OCI-LY1 (cell line): ENCODE data around the gene COL6A3.

Source experiments
- EZH2 ChIP-seq: fragments of 200-600 bp; sonication (generic), shearing (Covaris generic); IDR thresholded peaks from 2 replicates; pipeline ENCODE4 v1.8.0; 2017; ENCODE audit warnings: borderline replicate concordance, mixed run types, mild to moderate bottlenecking, antibody characterized with exemption, low read length, moderate library complexity, mixed read lengths
- TF ChIP-seq, protein P1 (sequence below): fragments of 200-600 bp; sonication (generic), shearing (Covaris generic); IDR thresholded peaks from 2 replicates; pipeline ENCODE4 v1.5.1; 2017; ENCODE audit warnings: mild to moderate bottlenecking, antibody characterized with exemption, low read length, moderate library complexity, mixed read lengths

- TF ChIP-seq, protein P1, sequence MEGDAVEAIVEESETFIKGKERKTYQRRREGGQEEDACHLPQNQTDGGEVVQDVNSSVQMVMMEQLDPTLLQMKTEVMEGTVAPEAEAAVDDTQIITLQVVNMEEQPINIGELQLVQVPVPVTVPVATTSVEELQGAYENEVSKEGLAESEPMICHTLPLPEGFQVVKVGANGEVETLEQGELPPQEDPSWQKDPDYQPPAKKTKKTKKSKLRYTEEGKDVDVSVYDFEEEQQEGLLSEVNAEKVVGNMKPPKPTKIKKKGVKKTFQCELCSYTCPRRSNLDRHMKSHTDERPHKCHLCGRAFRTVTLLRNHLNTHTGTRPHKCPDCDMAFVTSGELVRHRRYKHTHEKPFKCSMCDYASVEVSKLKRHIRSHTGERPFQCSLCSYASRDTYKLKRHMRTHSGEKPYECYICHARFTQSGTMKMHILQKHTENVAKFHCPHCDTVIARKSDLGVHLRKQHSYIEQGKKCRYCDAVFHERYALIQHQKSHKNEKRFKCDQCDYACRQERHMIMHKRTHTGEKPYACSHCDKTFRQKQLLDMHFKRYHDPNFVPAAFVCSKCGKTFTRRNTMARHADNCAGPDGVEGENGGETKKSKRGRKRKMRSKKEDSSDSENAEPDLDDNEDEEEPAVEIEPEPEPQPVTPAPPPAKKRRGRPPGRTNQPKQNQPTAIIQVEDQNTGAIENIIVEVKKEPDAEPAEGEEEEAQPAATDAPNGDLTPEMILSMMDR, result no peak
- no peak for TF ChIP-seq EZH2
Observed at GRCh38 chr2:237423891-237424290, 9.9 kb upstream of the COL6A3 start.
